ENCODE measurements around the gene RASSF7. TPM values are rescaled to one million over a fixed set of nuclear protein-coding genes. Genes with fewer than 3 reads are reported as not detected.

RASSF7 gene
- total and polyA plus RNA-seq, 2 of the 8 experiments (the other 6 are each of a cell fraction or from before 2014, with no cell fraction given), result 22.3 to 43.9 TPM

DNA sequence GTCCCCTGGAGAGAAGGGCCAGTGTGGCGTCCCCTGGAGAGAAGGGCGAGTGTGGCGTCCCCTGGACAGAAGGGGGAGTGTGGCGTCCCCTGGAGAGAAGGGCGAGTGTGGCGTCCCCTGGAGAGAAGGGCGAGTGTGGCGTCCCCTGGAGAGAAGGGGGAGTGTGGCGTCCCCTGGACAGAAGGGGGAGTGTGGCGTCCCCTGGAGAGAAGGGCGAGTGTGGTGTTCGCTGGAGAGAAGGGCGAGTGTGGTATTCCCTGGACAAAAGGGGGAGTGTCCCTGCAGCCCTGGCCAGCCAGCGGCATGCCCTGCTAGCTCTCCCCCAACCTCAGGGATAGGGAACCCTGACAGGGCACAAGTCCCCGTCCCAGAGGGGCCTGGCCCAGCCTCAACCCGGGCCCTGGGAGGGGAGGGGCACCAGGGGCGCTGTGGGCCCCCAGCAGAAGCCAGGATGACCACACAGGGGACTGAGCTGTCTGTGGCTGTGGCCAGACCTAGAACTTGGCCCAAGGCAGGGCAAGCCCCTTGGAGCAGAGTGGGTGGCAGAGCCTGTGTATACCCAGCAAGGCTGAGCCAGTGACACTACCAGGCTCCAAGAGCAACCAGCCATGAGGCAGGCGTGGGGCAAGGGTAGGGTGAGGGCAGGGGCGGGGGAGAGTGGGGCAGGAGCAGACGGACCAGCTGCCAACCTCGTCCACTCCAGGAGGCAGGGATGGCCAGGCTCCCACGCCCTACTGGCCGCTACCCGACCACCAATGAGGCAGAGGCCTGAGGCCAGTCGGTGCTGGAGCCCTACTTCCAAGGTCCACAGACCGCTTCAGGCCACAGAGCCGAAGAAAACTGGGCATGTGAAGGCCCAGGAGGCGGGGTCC is 29.6 kb upstream of the RASSF7 start:
- no peak overlapping the region for H2BK12ac ChIP-seq (ENCODE audit: low read depth, low read length)
- no peak for FAIRE-seq
- POLR2A ChIA-PET (ENCODE audit: partially characterized antibody), result interaction anchor here (0.8 to 1.8 kb wide), 4 partner anchors 23 to 107 kb away, joined by 3 to 8 read pairs (median 4); no protein-coding TSS in a partner anchor
- H3K23ac ChIP-seq (ENCODE audit: insufficient read length), result no peak overlapping the region
- no peak overlapping the region for H2BK5ac ChIP-seq (ENCODE audit: low read depth, low read length)
- peaks cover 9% of the 10 kb centered on the region; the same call in 1 of the 2 replicates for H3K23me2 ChIP-seq (ENCODE audit: low read depth, low read length)
- no peak overlapping the region for H2BK120ac ChIP-seq (replicated peaks; ENCODE audit: low read depth, low read length)
- no peak overlapping the region for H4K8ac ChIP-seq (ENCODE audit: extremely low read depth, insufficient read depth, low read length)
- H3K4ac ChIP-seq (replicated peaks; ENCODE audit: insufficient read length, low read depth, low read length), result no peak overlapping the region
- no peak overlapping the region for H2BK15ac ChIP-seq (ENCODE audit: low read length)
- no peak overlapping the region for H4K5ac ChIP-seq (ENCODE audit: insufficient read length, low read depth, low read length)
- H4K91ac ChIP-seq (replicated peaks; ENCODE audit: insufficient read length, low read length), result no peak overlapping the region
- peaks cover 7 to 11% of the 10 kb centered on the region in 2 experiments for H4K20me1 ChIP-seq (replicated peaks in 1 of 2; ENCODE audit: control insufficient read depth in 1 of 2, insufficient read depth in 2 of 2, low read length in 2 of 2)
- H3K27me3 ChIP-seq (replicated peaks in 1 of 4; ENCODE audit: control insufficient read depth in 3 of 4, extremely low read depth in 1 of 4, insufficient read depth in 3 of 4, low read length in 3 of 4), result no peaks in the 10 kb centered on the region
- CTCF ChIA-PET (ENCODE audit: partially characterized antibody), result interaction anchor here (1.4 kb wide), 1 partner anchor 58 kb away, joined by 3 read pairs; no protein-coding TSS in a partner anchor
- no peak overlapping the region for H3K4me2 ChIP-seq (ENCODE audit: insufficient read depth in 1 of 2, low read depth in 2 of 2, low read length in 2 of 2)
- no peak overlapping the region for H3K9ac ChIP-seq (replicated peaks in 1 of 4; ENCODE audit: extremely low read depth in 1 of 4, low read depth in 3 of 4, low read length in 3 of 4)
- H2AFZ ChIP-seq (ENCODE audit: low read length), result no peak overlapping the region
- 90% methylated on average over 17 of the region's 28 CpGs; no CpG with 5 or more reads in 1 of the 2 experiments for WGBS, 2 experiments (ENCODE audit: extremely low coverage in 1 of 2, insufficient coverage in 1 of 2, insufficient read length in 1 of 2, insufficient replicate concordance in 2 of 2, low coverage in 1 of 2, low lambda C conversion rate in 2 of 2, missing lambda C conversion rate in 1 of 2)
- no peaks in the 10 kb centered on the region for H3K9me3 ChIP-seq (ENCODE audit: insufficient read depth in 2 of 2, low read depth in 1 of 2, low read length in 1 of 2)
- H3K79me1 ChIP-seq (ENCODE audit: low read depth, low read length), result no peaks in the 10 kb centered on the region
- no peaks in the 10 kb centered on the region for H3K79me2 ChIP-seq (ENCODE audit: control insufficient read depth in 1 of 2, insufficient read depth in 2 of 2, low read length in 2 of 2)
- H3K4me1 ChIP-seq (replicated peaks in 1 of 4; ENCODE audit: control insufficient read depth in 3 of 4, insufficient read depth in 4 of 4, low read length in 3 of 4), result peaks cover 0 to 6% (median 2%) of the 10 kb centered on the region in 4 experiments; a peak in 5 of 7 replicates
- no peak overlapping the region for H2BK20ac ChIP-seq (ENCODE audit: low read length)
- H3K18ac ChIP-seq (ENCODE audit: extremely low read depth, low read length), result no peak overlapping the region
- DNase-seq (ENCODE audit: low read depth in 1 of 2, low spot score in 2 of 2), result peak in 1 of 2 experiments; percentile 46
- H3K56ac ChIP-seq (replicated peaks; ENCODE audit: insufficient read length, low read depth, low read length), result no peak overlapping the region
- H2AK5ac ChIP-seq (ENCODE audit: low read depth, low read length), result no peak overlapping the region
- H3K36me3 ChIP-seq (ENCODE audit: control insufficient read depth in 2 of 4, insufficient read depth in 4 of 4, low read length in 3 of 4), result peaks cover 0 to 15% (median 6%) of the 10 kb centered on the region in 4 experiments; a peak in 5 of 8 replicates
- no peak overlapping the region for H3K27ac ChIP-seq (ENCODE audit: low read depth, low read length)
- H3K14ac ChIP-seq (ENCODE audit: insufficient read length), result no peak overlapping the region
- no peak overlapping the region for H3K4me3 ChIP-seq (ENCODE audit: extremely low read depth in 1 of 4, insufficient read depth in 2 of 4, low read depth in 3 of 4, low read length in 4 of 4)
- TF ChIP-seq YY1 (IDR thresholded peaks at IDR 0.05; ENCODE audit: low read depth, low read length) (no peak), GTF2F1 (IDR thresholded peaks at IDR 0.05; ENCODE audit: borderline replicate concordance, low read depth, low read length) (no peak), RNF2 (IDR thresholded peaks at IDR 0.05; ENCODE audit: borderline replicate concordance, low read depth, low read length, missing control alignments, poor library complexity, severe bottlenecking) (no peak), BACH1 (IDR thresholded peaks at IDR 0.05; ENCODE audit: low read length) (no peak), GABPA (IDR thresholded peaks at IDR 0.05; ENCODE audit: borderline replicate concordance, insufficient read depth, low read length) (no peak), POLR2AphosphoS5 (IDR thresholded peaks at IDR 0.05; ENCODE audit: low read depth, low read length) (no peak)
